Measurements from ENCODE around the gene AMDHD1.

AMDHD1 gene

DNA sequence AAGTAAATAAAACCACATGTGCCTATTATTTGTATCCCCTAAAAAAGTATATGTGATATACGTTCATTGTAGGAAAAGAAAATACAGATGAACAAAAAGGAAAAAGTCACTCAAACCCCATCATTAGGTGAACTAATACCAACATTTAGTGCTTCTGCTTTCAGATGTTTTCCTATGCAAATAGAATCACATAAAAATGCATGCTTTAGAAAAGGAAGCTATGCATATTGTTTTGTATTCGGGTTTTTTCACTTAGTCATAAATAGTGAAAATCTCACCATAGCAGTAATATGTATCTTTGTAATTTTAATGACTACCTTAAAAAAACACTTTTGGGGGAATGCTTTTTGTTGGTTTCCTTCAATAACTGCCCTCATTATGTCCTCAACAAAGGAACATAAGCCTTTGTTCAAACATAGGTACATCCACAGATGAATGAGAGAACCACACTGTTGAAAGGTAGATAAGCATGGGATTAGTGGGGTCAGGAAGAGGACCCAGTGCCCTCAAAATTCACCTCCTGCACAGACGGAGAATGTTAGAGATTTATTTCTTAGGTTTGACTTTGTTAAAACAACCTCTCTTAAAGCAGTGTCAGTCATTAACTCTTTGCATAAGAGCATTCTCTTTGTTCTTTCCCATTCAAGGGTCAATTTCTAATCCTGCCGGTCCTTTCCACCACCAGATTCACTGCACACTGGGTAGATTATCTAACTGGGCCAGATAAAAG, 6.5 kb downstream of the AMDHD1 start:
- peak; percentile 81 for FAIRE-seq
- DNase-seq (ENCODE audit: insufficient read length, low spot score) = no peak
- TF ChIP-seq, protein P1, sequence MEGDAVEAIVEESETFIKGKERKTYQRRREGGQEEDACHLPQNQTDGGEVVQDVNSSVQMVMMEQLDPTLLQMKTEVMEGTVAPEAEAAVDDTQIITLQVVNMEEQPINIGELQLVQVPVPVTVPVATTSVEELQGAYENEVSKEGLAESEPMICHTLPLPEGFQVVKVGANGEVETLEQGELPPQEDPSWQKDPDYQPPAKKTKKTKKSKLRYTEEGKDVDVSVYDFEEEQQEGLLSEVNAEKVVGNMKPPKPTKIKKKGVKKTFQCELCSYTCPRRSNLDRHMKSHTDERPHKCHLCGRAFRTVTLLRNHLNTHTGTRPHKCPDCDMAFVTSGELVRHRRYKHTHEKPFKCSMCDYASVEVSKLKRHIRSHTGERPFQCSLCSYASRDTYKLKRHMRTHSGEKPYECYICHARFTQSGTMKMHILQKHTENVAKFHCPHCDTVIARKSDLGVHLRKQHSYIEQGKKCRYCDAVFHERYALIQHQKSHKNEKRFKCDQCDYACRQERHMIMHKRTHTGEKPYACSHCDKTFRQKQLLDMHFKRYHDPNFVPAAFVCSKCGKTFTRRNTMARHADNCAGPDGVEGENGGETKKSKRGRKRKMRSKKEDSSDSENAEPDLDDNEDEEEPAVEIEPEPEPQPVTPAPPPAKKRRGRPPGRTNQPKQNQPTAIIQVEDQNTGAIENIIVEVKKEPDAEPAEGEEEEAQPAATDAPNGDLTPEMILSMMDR (IDR thresholded peaks at IDR 0.05; ENCODE audit: insufficient read depth, missing control alignments) = no peak

DNA sequence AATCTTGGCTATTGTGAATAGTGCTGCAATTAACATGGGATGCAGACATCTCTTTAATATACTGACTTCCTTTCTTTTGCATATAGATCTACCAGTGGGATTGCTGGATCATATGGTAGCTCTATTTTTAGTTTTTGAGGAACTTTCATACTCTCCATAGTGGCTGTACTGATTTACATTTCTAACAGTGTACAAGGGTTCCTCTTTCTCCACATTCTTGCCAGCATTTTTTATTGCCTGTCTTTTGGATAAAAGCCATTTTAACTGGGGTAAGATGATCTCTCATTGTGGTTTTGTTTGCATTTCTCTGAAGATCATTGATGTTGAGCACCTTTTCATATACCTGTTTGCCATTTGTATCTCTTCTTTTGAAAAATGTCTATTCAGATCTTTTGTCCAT, 8.4 kb downstream of the AMDHD1 start:
- TF ChIP-seq, protein P1 (IDR thresholded peaks at IDR 0.05; ENCODE audit: insufficient read depth, missing control alignments) = no peak
- DNase-seq (ENCODE audit: insufficient read length, low spot score) = no peak
- FAIRE-seq = no peak

DNA sequence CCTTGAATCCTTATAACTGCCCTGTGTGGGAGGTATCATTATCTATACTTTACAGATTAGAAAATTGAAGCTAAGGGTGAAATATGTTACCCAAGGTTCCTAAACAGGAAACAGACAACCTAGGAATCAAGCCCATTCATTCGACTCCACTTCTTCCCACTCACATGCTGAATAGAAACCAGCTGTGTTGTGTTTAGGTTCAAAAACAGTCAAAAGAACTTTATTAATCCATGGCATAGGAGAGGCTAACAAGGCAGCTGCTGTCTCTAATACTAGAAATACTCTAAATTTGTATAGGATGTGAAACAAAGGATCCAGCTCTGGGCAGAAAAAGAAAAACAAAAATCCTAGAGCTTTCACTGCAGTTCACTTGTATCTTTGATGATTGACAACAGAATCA, 9.9 kb downstream of the AMDHD1 start:
- TF ChIP-seq, protein P1 (IDR thresholded peaks at IDR 0.05; ENCODE audit: insufficient read depth, missing control alignments) = no peak
- FAIRE-seq = no peak
- DNase-seq (ENCODE audit: insufficient read length, low spot score) = no peak

DNA sequence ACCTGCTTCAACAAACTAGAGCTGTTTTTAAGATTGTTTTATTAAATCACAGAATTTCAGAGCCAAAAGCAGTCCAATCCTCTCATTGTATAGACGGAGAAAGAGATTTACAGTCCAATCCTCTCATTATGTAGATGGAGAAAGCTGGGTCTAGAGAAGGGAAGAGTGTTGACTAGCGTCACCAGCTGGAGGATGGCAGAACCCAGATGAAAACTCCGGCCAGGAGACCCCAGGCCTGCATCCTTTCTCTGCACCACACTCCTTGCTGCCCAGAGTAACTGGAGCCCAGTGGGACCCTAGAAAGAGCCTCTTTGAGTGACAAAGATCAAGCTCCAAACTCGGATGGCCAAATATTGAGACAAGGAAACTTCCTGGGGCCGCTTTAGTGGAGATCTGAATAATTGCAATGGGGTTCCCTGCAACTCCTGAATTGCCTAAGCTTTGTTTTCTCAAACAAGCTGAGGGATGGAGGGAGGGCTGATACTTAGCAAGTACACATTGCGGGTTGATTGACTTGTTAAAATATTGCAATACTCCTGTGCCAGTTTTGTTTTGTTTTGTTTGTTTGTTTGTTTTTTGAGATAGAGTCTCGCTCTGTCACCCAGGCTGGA, 12.5 kb downstream of the AMDHD1 start:
- no peak for DNase-seq (ENCODE audit: insufficient read length, low spot score)
- TF ChIP-seq, protein P1 (IDR thresholded peaks at IDR 0.05; ENCODE audit: insufficient read depth, missing control alignments) = no peak
- FAIRE-seq = no peak

DNA sequence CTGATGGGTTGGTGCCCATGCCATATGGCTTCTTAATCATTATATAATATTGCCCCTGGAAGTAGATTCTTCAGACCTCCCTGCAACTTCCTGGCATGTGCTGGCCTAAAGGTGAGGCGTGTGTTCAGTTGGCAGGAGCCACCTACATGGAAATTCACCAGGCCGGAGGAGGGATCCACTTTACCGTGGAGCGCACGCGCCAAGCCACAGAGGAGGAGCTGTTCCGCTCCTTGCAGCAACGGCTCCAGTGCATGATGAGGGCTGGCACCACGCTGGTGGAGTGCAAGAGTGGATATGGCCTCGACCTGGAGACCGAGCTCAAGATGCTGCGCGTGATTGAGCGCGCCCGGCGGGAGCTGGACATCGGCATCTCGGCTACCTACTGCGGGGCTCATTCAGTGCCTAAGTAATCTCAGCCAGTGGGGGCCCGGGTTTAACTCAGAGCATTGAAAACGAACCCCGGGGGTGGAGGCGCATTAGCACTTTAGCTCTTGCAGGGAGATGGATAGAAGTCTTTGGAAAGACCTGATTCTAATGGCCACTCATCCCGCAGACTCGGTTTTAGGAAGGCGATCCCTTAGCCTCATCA, 13.5 kb downstream of the AMDHD1 start:
- TF ChIP-seq, protein P1 (IDR thresholded peaks at IDR 0.05; ENCODE audit: insufficient read depth, missing control alignments) = no peak

DNA sequence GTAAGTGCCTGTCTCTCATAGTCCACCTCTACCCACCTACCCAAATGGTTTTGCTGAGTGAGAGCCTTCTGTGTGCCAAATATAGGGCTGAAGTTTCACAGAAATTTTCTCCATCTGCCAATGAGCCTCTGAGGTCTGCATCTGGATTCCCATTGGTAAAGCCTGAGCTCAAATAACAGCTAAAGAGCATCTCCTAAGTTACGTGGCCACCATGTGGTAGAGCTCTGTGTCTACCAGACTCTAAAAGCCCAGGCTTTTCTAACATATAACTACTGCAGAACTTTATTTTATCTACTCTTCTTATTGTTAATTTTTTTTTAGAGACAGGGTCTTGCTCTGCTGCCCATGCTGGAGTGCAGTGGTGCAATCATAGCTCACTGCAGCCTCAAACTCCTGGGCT, 16.0 kb downstream of the AMDHD1 start:
- no peak for FAIRE-seq

More for the DNA sequence above, 13.5 kb downstream of the AMDHD1 start:
- DNase-seq (ENCODE audit: insufficient read length, low spot score) (no peak), FAIRE-seq (no peak)

More for the DNA sequence above, 16.0 kb downstream of the AMDHD1 start:
- DNase-seq (ENCODE audit: insufficient read length, low spot score) = no peak
- TF ChIP-seq, protein P1 (IDR thresholded peaks at IDR 0.05; ENCODE audit: insufficient read depth, missing control alignments) = no peak

All from D721Med (cell line).